Measurements from ENCODE around the gene SCUBE3. TPM values are rescaled to one million over a fixed set of nuclear protein-coding genes. Genes with fewer than 3 reads are reported as not detected.

SCUBE3 gene
- total and polyA plus RNA-seq, 5 donors from 2014 or later: 0.03 to 0.11 (median 0.05) TPM; not detected in 2

DNA sequence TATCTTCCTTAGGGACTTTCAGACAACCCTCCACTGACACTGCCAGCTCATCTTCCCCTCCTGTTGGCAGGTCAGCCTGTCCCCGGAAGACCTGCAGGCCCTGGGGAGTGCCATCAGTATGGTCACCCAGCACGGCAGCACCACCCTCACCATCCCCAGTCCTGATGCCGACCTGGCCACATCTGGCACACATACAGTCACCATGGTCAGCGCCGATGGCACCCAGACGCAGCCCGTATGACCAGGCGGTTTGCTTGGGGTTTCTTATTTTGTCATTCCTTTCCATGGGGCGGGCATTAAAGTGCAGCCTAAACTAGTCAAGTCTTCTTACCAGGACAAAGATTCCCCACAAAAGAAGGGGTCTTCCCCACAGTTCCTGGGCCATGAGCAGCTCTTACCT, 79.9 kb downstream of the SCUBE3 start:
- Histone ChIP-seq H3K27me3 (ENCODE audit: control insufficient read depth, insufficient read depth, low read length) (no peaks in the 10 kb centered on the region), H3K9me3 (ENCODE audit: control insufficient read depth in 2 of 2, low read length in 2 of 2) (no peaks in the 10 kb centered on the region), H3K4me3 (ENCODE audit: low read depth, low read length) (no peak overlapping the region), H3K36me3 (ENCODE audit: control insufficient read depth, insufficient read depth, low read length) (peaks cover 45% of the 10 kb centered on the region), H3K4me1 (ENCODE audit: control insufficient read depth, insufficient read depth, low read length, poor library complexity, severe bottlenecking) (peaks cover 15% of the 10 kb centered on the region), H3K27ac (ENCODE audit: insufficient read depth, low read length, poor library complexity, severe bottlenecking) (no peak overlapping the region)
- peaks cover 33% of the 10 kb centered on the region for H3K36me3 Mint-ChIP-seq
- no peaks in the 10 kb centered on the region for H3K9me3 Mint-ChIP-seq
- no peak for ATAC-seq (ENCODE audit: low read depth in 2 of 2)
- peaks cover 4 to 12% (median 9%) of the 10 kb centered on the region in 4 donors for H3K4me1 Mint-ChIP-seq
- peak overlapping the region in 1 of 3 donors; percentile 56 for H3K27ac Mint-ChIP-seq
- no peaks in the 10 kb centered on the region for H3K27me3 Mint-ChIP-seq
- no peak for DNase-seq
- no peak overlapping the region for H3K4me3 Mint-ChIP-seq

- Histone ChIP-seq H3K27me3 (ENCODE audit: control insufficient read depth, insufficient read depth, low read length) (no peaks in the 10 kb centered on the region), H3K4me1 (ENCODE audit: control insufficient read depth, insufficient read depth, low read length, poor library complexity, severe bottlenecking) (peaks cover 23% of the 10 kb centered on the region), H3K4me3 (ENCODE audit: low read depth, low read length) (no peak overlapping the region), H3K27ac (ENCODE audit: insufficient read depth, low read length, poor library complexity, severe bottlenecking) (no peak overlapping the region), H3K9me3 (ENCODE audit: control insufficient read depth in 2 of 2, low read length in 2 of 2) (no peaks in the 10 kb centered on the region), H3K36me3 (ENCODE audit: control insufficient read depth, insufficient read depth, low read length) (peaks cover 39% of the 10 kb centered on the region)
- peak overlapping the region in 1 of 4 donors; percentile 73 for H3K4me3 Mint-ChIP-seq
- ATAC-seq (ENCODE audit: low read depth in 2 of 2): peak; percentile 30 to 33
- H3K27ac Mint-ChIP-seq: peak overlapping the region; percentile 41 to 48 (median 42)
- peaks cover 29% of the 10 kb centered on the region for H3K36me3 Mint-ChIP-seq
- peaks cover 4 to 19% (median 14%) of the 10 kb centered on the region in 4 donors for H3K4me1 Mint-ChIP-seq
- DNase-seq: peak; percentile 30 to 73 (median 56)
- H3K27me3 Mint-ChIP-seq: no peaks in the 10 kb centered on the region
- no peaks in the 10 kb centered on the region for H3K9me3 Mint-ChIP-seq
Measured at GRCh38 chr6:35294308-35294945, 80.7 kb downstream of the SCUBE3 start.

- H3K36me3 ChIP-seq (ENCODE audit: control insufficient read depth, insufficient read depth, low read length): peaks cover 37% of the 10 kb centered on the region
- peak overlapping the region in 1 of 4 donors; percentile 73 for H3K4me3 Mint-ChIP-seq
Measured at GRCh38 chr6:35295036-35295435, 81.3 kb downstream of the SCUBE3 start.

GRCh38 chr6:35295521-35296315, 82.0 kb downstream of the SCUBE3 start:
- peaks cover 30% of the 10 kb centered on the region for H3K36me3 ChIP-seq (ENCODE audit: control insufficient read depth, insufficient read depth, low read length)
- H3K27ac Mint-ChIP-seq: peak overlapping the region in 1 of 3 donors; percentile 55

More at GRCh38 chr6:35295036-35295435, 81.3 kb downstream of the SCUBE3 start:
- no peaks in the 10 kb centered on the region for H3K9me3 Mint-ChIP-seq
- H3K27me3 Mint-ChIP-seq: no peaks in the 10 kb centered on the region
- Histone ChIP-seq H3K27me3 (ENCODE audit: control insufficient read depth, insufficient read depth, low read length) (no peaks in the 10 kb centered on the region), H3K4me3 (ENCODE audit: low read depth, low read length) (no peak overlapping the region), H3K4me1 (ENCODE audit: control insufficient read depth, insufficient read depth, low read length, poor library complexity, severe bottlenecking) (peaks cover 29% of the 10 kb centered on the region), H3K27ac (ENCODE audit: insufficient read depth, low read length, poor library complexity, severe bottlenecking) (no peak overlapping the region), H3K9me3 (ENCODE audit: control insufficient read depth in 2 of 2, low read length in 2 of 2) (no peaks in the 10 kb centered on the region)
- no peak overlapping the region for H3K27ac Mint-ChIP-seq
- DNase-seq (no peak), ATAC-seq (ENCODE audit: low read depth in 2 of 2) (no peak)
- H3K4me1 Mint-ChIP-seq: peaks cover 4 to 25% (median 18%) of the 10 kb centered on the region in 4 donors
- H3K36me3 Mint-ChIP-seq: peaks cover 31% of the 10 kb centered on the region

DNA sequence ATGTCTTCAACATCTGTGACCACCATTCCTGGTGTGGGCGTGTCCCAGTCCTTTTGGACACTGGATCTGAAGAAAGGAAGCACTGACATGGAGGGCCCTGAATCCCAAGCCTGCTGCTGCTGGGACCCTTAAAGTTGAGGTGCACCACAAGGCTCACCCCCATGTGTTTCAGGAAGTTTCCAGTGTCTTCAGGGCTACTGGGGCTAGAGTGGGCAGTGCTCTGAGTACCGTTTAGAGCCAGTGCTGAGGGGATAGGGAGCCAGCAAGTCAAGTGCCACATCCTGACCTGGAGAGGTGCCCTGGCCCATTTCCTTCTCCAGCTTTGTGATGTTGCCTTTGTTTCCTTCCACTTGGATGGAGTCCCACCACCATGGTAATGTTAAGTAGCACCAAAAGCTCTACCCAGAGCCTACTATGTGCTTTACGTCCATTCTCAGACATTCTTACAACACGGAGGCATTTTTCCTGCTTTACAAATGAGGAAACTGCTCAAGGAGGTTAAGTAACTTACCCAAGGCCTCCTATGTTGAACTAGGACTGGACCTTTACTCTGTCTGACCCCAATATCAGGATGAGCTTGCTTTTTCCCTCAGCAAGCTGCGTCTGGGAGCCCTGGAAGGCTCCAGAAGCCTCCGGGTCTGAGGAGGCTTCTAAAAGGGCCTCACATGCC, 83.3 kb downstream of the SCUBE3 start:
- H3K4me1 ChIP-seq (ENCODE audit: control insufficient read depth, insufficient read depth, low read length, poor library complexity, severe bottlenecking): peaks cover 49% of the 10 kb centered on the region
- H3K4me3 ChIP-seq (ENCODE audit: low read depth, low read length): peak overlapping the region; percentile 96
- Mint-ChIP-seq H3K27me3 (no peaks in the 10 kb centered on the region), H3K9me3 (no peaks in the 10 kb centered on the region), H3K4me3 (peak overlapping the region; percentile 93 to 96 (median 95)), H3K27ac (peak overlapping the region; percentile 82 to 97 (median 96)), H3K36me3 (peaks cover 13% of the 10 kb centered on the region), H3K4me1 (peaks cover 4 to 45% (median 31%) of the 10 kb centered on the region in 4 donors)
- H3K27ac ChIP-seq (ENCODE audit: insufficient read depth, low read length, poor library complexity, severe bottlenecking): peak overlapping the region; percentile 51
- no peak for DNase-seq
- H3K27me3 ChIP-seq (ENCODE audit: control insufficient read depth, insufficient read depth, low read length): no peaks in the 10 kb centered on the region
- ATAC-seq (ENCODE audit: low read depth in 2 of 2): no peak
- H3K9me3 ChIP-seq (ENCODE audit: control insufficient read depth in 2 of 2, low read length in 2 of 2): no peaks in the 10 kb centered on the region
- peaks cover 17% of the 10 kb centered on the region for H3K36me3 ChIP-seq (ENCODE audit: control insufficient read depth, insufficient read depth, low read length)

More at GRCh38 chr6:35295521-35296315, 82.0 kb downstream of the SCUBE3 start:
- ATAC-seq (ENCODE audit: low read depth in 2 of 2): no peak
- H3K4me3 Mint-ChIP-seq: peak overlapping the region in 1 of 4 donors; percentile 44
- H3K4me1 Mint-ChIP-seq: peaks cover 4 to 32% (median 23%) of the 10 kb centered on the region in 4 donors
- no peaks in the 10 kb centered on the region for H3K27me3 ChIP-seq (ENCODE audit: control insufficient read depth, insufficient read depth, low read length)
- H3K9me3 Mint-ChIP-seq: no peaks in the 10 kb centered on the region
- DNase-seq: no peak
- H3K27ac ChIP-seq (ENCODE audit: insufficient read depth, low read length, poor library complexity, severe bottlenecking): no peak overlapping the region
- H3K4me3 ChIP-seq (ENCODE audit: low read depth, low read length): no peak overlapping the region
- no peaks in the 10 kb centered on the region for H3K9me3 ChIP-seq (ENCODE audit: control insufficient read depth in 2 of 2, low read length in 2 of 2)
- H3K36me3 Mint-ChIP-seq: peaks cover 27% of the 10 kb centered on the region
- H3K4me1 ChIP-seq (ENCODE audit: control insufficient read depth, insufficient read depth, low read length, poor library complexity, severe bottlenecking): peaks cover 36% of the 10 kb centered on the region
- H3K27me3 Mint-ChIP-seq: no peaks in the 10 kb centered on the region

- peak; percentile 80 to 85 for ATAC-seq (ENCODE audit: low read depth in 2 of 2)
- peaks cover 4 to 53% (median 38%) of the 10 kb centered on the region in 4 donors for H3K4me1 Mint-ChIP-seq
Measured at GRCh38 chr6:35297601-35298481, 84.1 kb downstream of the SCUBE3 start, which contains the start of gene DEF6. TSS of gene DEF6 (plus strand) at chr6:35297818. CDS start at chr6:35297857, 39 bp downstream.

More at GRCh38 chr6:35297601-35298481, 84.1 kb downstream of the SCUBE3 start, which contains the start of gene DEF6:
- Histone ChIP-seq H3K4me1 (ENCODE audit: control insufficient read depth, insufficient read depth, low read length, poor library complexity, severe bottlenecking) (peaks cover 57% of the 10 kb centered on the region), H3K27ac (ENCODE audit: insufficient read depth, low read length, poor library complexity, severe bottlenecking) (peak within 1 kb of the TSS; percentile 85), H3K27me3 (ENCODE audit: control insufficient read depth, insufficient read depth, low read length) (no peaks in the 10 kb centered on the region), H3K4me3 (ENCODE audit: low read depth, low read length) (peak within 1 kb of the TSS; percentile 96), H3K36me3 (ENCODE audit: control insufficient read depth, insufficient read depth, low read length) (peaks cover 16% of the 10 kb centered on the region), H3K9me3 (ENCODE audit: control insufficient read depth in 2 of 2, low read length in 2 of 2) (no peaks in the 10 kb centered on the region)
- Mint-ChIP-seq H3K27me3 (no peaks in the 10 kb centered on the region), H3K4me3 (peak within 1 kb of the TSS; percentile 93 to 96 (median 95)), H3K9me3 (no peaks in the 10 kb centered on the region), H3K36me3 (peaks cover 13% of the 10 kb centered on the region), H3K27ac (peak within 1 kb of the TSS; percentile 96 to 99 (median 97))
- peak; percentile 80 to 94 (median 87) for DNase-seq
